ENCODE results near the gene GLI3. TPM values are rescaled to one million over a fixed set of nuclear protein-coding genes. Genes with fewer than 3 reads are reported as not detected.
A peak's percentile ranks its signal among the peaks of the same experiment; 100 is the strongest.

The GLI3 gene
- polyA plus RNA-seq, 2 of the 4 experiments (the other 2 are of a cell fraction): 0.09 TPM; not detected in 1

DNA sequence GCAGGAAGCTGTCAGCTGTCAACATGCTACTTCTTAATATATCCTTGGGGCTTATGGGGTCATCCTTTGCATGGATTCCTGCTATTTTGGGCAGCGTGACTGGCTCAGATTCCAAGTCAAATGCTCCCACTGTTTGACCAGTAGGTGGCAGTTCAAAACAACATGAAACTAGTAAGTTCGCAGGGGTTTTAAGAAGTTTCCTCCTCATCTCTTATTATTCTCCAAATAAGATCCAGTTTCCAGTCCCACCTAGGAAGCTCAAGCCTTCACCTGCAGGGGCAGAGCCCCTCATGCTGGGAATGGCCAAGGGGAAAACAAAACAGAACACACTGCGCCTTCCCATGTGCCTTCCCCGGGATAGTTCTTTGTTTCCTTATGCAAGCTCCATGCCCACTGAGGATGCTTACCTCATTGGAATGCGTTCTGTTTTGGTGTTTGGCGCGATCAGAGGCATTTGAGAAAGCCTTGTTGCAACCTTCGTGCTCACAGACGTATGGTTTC, 259.8 kb downstream of the GLI3 start:
- no peak overlapping the region for H3K4me3 ChIP-seq
- TF ChIP-seq, protein P1, sequence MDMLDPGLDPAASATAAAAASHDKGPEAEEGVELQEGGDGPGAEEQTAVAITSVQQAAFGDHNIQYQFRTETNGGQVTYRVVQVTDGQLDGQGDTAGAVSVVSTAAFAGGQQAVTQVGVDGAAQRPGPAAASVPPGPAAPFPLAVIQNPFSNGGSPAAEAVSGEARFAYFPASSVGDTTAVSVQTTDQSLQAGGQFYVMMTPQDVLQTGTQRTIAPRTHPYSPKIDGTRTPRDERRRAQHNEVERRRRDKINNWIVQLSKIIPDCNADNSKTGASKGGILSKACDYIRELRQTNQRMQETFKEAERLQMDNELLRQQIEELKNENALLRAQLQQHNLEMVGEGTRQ (IDR thresholded peaks at IDR 0.05): no peak
- TF ChIP-seq CTCF (IDR thresholded peaks at IDR 0.05) (peak; percentile 65), RAD21 (conservative IDR thresholded peaks at IDR 0.05 in 1 of 2, IDR thresholded peaks at IDR 0.05 in 1 of 2) (peak; percentile 64; a peak in 4 of 5 replicates), SMC3 (IDR thresholded peaks at IDR 0.05) (peak; percentile 53)
- TF ChIP-seq, protein P2, sequence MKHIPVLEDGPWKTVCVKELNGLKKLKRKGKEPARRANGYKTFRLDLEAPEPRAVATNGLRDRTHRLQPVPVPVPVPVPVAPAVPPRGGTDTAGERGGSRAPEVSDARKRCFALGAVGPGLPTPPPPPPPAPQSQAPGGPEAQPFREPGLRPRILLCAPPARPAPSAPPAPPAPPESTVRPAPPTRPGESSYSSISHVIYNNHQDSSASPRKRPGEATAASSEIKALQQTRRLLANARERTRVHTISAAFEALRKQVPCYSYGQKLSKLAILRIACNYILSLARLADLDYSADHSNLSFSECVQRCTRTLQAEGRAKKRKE (CRISPR knock-in tag; IDR thresholded peaks at IDR 0.05; ENCODE audit: low read depth): no peak
- DNase-seq (ENCODE audit: low read depth in 1 of 2, low spot score in 1 of 2): peak; percentile 28 to 53
- 21% methylated on average over 9 of the region's 9 CpGs for WGBS (ENCODE audit: missing lambda C conversion rate)
- POLR2A ChIA-PET: no interaction called here
- no peak overlapping the region for H3K4me2 ChIP-seq
- peak; percentile 65 to 80; a peak in 3 of 6 replicates for ATAC-seq
- FAIRE-seq: no peak
- no peaks in the 10 kb centered on the region for H3K4me1 ChIP-seq
- H3K27ac ChIP-seq: no peak overlapping the region
- CTCF ChIA-PET: interaction anchor here (0.6 to 10.0 kb wide), 31 partner anchors 10 to 1862 kb away, joined by 3 to 88 read pairs (median 4); no protein-coding TSS in a partner anchor
- H3K9me3 ChIP-seq: no peaks in the 10 kb centered on the region

DNA sequence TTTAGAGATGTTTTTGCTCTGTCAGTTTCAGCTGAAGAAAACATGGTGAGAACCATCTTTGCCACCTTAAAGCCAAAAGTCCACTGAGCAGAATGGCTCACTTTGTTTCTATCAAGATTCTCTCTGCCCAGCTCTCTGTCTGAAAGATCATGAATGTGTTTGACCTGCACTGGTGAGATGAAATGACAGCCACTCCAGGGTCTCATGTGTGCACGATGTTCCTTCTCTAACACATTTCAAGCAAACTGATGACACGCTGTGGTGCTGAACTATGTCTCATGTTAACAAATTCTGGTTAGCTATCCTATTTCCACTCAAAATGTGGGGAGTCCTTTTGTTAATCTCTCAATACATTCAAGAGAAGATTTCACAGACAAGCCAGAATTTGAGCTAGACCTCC, 260.6 kb downstream of the GLI3 start:
- no peak for DNase-seq (ENCODE audit: low read depth in 1 of 2, low spot score in 1 of 2)
- no peaks in the 10 kb centered on the region for H3K9me3 ChIP-seq
- POLR2A ChIA-PET: no interaction called here
- no peak for ATAC-seq
- no peak overlapping the region for H3K4me2 ChIP-seq
- no peaks in the 10 kb centered on the region for H3K4me1 ChIP-seq
- CTCF ChIA-PET: interaction anchor here (0.6 to 10.0 kb wide), 25 partner anchors 9 to 1862 kb away, joined by 3 to 88 read pairs (median 4); no protein-coding TSS in a partner anchor
- WGBS (ENCODE audit: missing lambda C conversion rate): 34% methylated on average over 2 of the region's 2 CpGs
- no peak overlapping the region for H3K4me3 ChIP-seq
- H3K27ac ChIP-seq: no peak overlapping the region
- FAIRE-seq: no peak
- TF ChIP-seq SREBF2 (IDR thresholded peaks at IDR 0.05): no peak
- no peak for TF ChIP-seq POLR2AphosphoS2 (conservative IDR thresholded peaks at IDR 0.05; ENCODE audit: low read length)
- TF ChIP-seq BCL3 (IDR thresholded peaks at IDR 0.05): no peak
- TF ChIP-seq REST (IDR thresholded peaks at IDR 0.05): no peak
- TF ChIP-seq JUN (IDR thresholded peaks at IDR 0.05): no peak
- no peak for TF ChIP-seq RARB (CRISPR knock-in tag; IDR thresholded peaks at IDR 0.05)
- no peak for TF ChIP-seq GATA3 (IDR thresholded peaks at IDR 0.05; ENCODE audit: borderline replicate concordance)
- no peak for TF ChIP-seq HOXB5 (CRISPR knock-in tag; IDR thresholded peaks at IDR 0.05)
- TF ChIP-seq NR3C1 (IDR thresholded peaks at IDR 0.05): no peak
- TF ChIP-seq, protein P2 (CRISPR knock-in tag; IDR thresholded peaks at IDR 0.05; ENCODE audit: low read depth): no peak
- no peak for TF ChIP-seq KDM1A (IDR thresholded peaks at IDR 0.05; ENCODE audit: low read depth)
- no peak for TF ChIP-seq CHD2 (IDR thresholded peaks at IDR 0.05; ENCODE audit: low read length, partially characterized antibody)
- TF ChIP-seq TFCP2L1 (CRISPR knock-in tag; IDR thresholded peaks at IDR 0.05): no peak
- TF ChIP-seq HOXA7 (CRISPR knock-in tag; IDR thresholded peaks at IDR 0.05): no peak
- no peak for TF ChIP-seq KDM5A (IDR thresholded peaks at IDR 0.05)
- no peak for TF ChIP-seq MAFK (IDR thresholded peaks at IDR 0.05; ENCODE audit: partially characterized antibody)
- no peak for TF ChIP-seq FOSB (CRISPR knock-in tag; IDR thresholded peaks at IDR 0.05)
- no peak for TF ChIP-seq HEYL (CRISPR knock-in tag; IDR thresholded peaks at IDR 0.05)
